B cell (primary cell): ENCODE data around the gene GOLGA8H. TPM values are rescaled to one million over a fixed set of nuclear protein-coding genes. Genes with fewer than 3 reads are reported as not detected.
A peak's percentile ranks its signal among the peaks of the same experiment; 100 is the strongest.
"Not testable (repeated sequence)": the region's sequence is repeated elsewhere in the genome, so short reads cannot be mapped to it uniquely, and the experiment has no call there.

Experiments used
- ATAC-seq: fragments of 200-7000 bp; cut with Tn5 transposase; one replicate; pipeline ENCODE4 v1.10.0; 2021; ENCODE audit warnings: low read depth, mild to moderate bottlenecking, moderate number of reproducible peaks, moderate library complexity
- CTCF ChIA-PET: fragments of 350-600 bp; sonication (Branson Sonifier 250); formaldehyde crosslinking; loops from one replicate; lab custom pipeline; 2021; ENCODE audit warnings: antibody characterized with exemption, inconsistent platforms; lab: Charles Lee
- POLR2A ChIA-PET: fragments of 350-600 bp; sonication (Branson Sonifier 250); formaldehyde crosslinking; loops from one replicate; lab custom pipeline; 2021; ENCODE audit warnings: antibody characterized with exemption; lab: Charles Lee
- DNase-seq: peaks from one replicate; pipeline ENCODE4 v3.0.0; 2013
- H2AFZ ChIP-seq: 2 replicates; pipeline ENCODE4 v1.6.1; 2012; ENCODE audit warnings: mild to moderate bottlenecking, low read depth, low read length; ENCODE audit not compliant: insufficient read depth, poor library complexity, severe bottlenecking
- H3K27ac ChIP-seq, 2 donors: 1 replicate in 1 of 2; 2 replicates in 1 of 2; pipeline ENCODE4 v1.5.1; 2012 to 2013; ENCODE audit warnings: low read length in 2 of 2, mild to moderate bottlenecking in 2 of 2, moderate library complexity in 1 of 2
- H3K27me3 ChIP-seq, 4 experiments: fragments of 200-600 bp in 1 of 4; sonication (generic) in 1 of 4; replicated peaks in 1 of 4; 1 replicate in 2 of 4; 2 replicates in 2 of 4; pipeline versions ENCODE4 v1.6.1 to v1.7.0; 2013 to 2016; ENCODE audit warnings: low read length in 3 of 4, mild to moderate bottlenecking in 2 of 4, mixed read lengths in 1 of 4, moderate library complexity in 1 of 4; ENCODE audit not compliant: insufficient read depth in 4 of 4, control insufficient read depth in 3 of 4; ENCODE audit errors: control extremely low read depth in 1 of 4
- H3K36me3 ChIP-seq, 2 experiments: replicated peaks in 1 of 2; 1 replicate in 1 of 2; 2 replicates in 1 of 2; pipeline versions ENCODE4 v1.6.1 to v1.7.1; 2013; ENCODE audit warnings: low read length in 1 of 2; ENCODE audit not compliant: insufficient read depth in 2 of 2, control insufficient read depth in 1 of 2; ENCODE audit errors: control extremely low read depth in 1 of 2, extremely low read depth in 1 of 2
- H3K4me1 ChIP-seq, 2 donors: fragments of 200-600 bp in 1 of 2; sonication (generic) in 1 of 2; 1 replicate in 1 of 2; 2 replicates in 1 of 2; pipeline versions ENCODE4 v1.5.1 to v1.6.1; 2013 to 2017; ENCODE audit warnings: low read length in 2 of 2; ENCODE audit not compliant: control insufficient read depth in 2 of 2, insufficient read depth in 2 of 2
- H3K4me2 ChIP-seq: replicated peaks from 2 replicates; pipeline ENCODE3; 2012; ENCODE audit warnings: mild to moderate bottlenecking, low read depth, low read length; ENCODE audit not compliant: poor library complexity, severe bottlenecking
- H3K4me3 ChIP-seq, 5 experiments: fragments of 200-600 bp in 1 of 5; sonication (generic) in 1 of 5; 1 replicate in 3 of 5; 2 replicates in 2 of 5; pipeline versions ENCODE4 v1.5.1 to v1.7.0; 2011 to 2016; ENCODE audit warnings: low read length in 4 of 5, mild to moderate bottlenecking in 4 of 5, low read depth in 2 of 5, control low read depth in 1 of 5, moderate library complexity in 1 of 5; ENCODE audit not compliant: insufficient read depth in 1 of 5; ENCODE audit errors: control extremely low read depth in 1 of 5, extremely low read depth in 1 of 5
- H3K79me2 ChIP-seq: fragments of 200-600 bp; sonication (generic); one replicate; pipeline ENCODE4 v1.6.0; 2016; ENCODE audit warnings: low read length; ENCODE audit not compliant: control insufficient read depth, insufficient read depth
- H3K9ac ChIP-seq: fragments of 200-600 bp; sonication (generic); 2 replicates; pipeline ENCODE4 v1.6.1; 2017; ENCODE audit warnings: mild to moderate bottlenecking, low read length, moderate library complexity
- H3K9me3 ChIP-seq, 3 donors: one replicate each; pipeline versions ENCODE4 v1.6.1 to v1.7.1; 2013; ENCODE audit warnings: low read length in 2 of 3; ENCODE audit not compliant: control insufficient read depth in 2 of 3, insufficient read depth in 1 of 3; ENCODE audit errors: control extremely low read depth in 1 of 3
- H4K20me1 ChIP-seq: 2 replicates; pipeline ENCODE4 v1.6.0; 2012; ENCODE audit warnings: mild to moderate bottlenecking, low read length; ENCODE audit not compliant: insufficient read depth, control insufficient read depth, poor library complexity, severe bottlenecking
- H3K27ac Mint-ChIP-seq: one replicate; pipeline ENCODE4 v1.8.0; 2021; ENCODE audit warnings: mixed read lengths
- H3K27me3 Mint-ChIP-seq: one replicate; pipeline ENCODE4 v1.8.0; 2021; ENCODE audit warnings: mixed read lengths
- H3K4me1 Mint-ChIP-seq: one replicate; pipeline ENCODE4 v1.8.0; 2021; ENCODE audit warnings: mixed read lengths
- H3K4me3 Mint-ChIP-seq: one replicate; pipeline ENCODE4 v1.8.0; 2021; ENCODE audit warnings: mixed read lengths
- H3K9me3 Mint-ChIP-seq: one replicate; pipeline ENCODE4 v1.8.0; 2022; ENCODE audit warnings: mixed read lengths; ENCODE audit not compliant: insufficient read depth
- CTCF ChIP-seq: fragments of 200-600 bp; IDR thresholded peaks from one replicate; pipeline ENCODE4 v1.8.0; 2022; ENCODE audit warnings: antibody characterized with exemption, mild to moderate bottlenecking
- WGBS: methylation state at CpG from one replicate; pipeline ENCODE4 v1.1.5; 2013; ENCODE audit warnings: missing lambda C conversion rate; ENCODE audit not compliant: insufficient coverage; 5-methylcytosine and 5-hydroxymethylcytosine counted together
- intact Hi-C: fragments of 100-400 bp; cut with micrococcal nuclease; formaldehyde crosslinking; loops from one replicate; pipeline ENCODE4 v1.10.0; 2022
- polyA plus RNA-seq: library from polyadenylated mRNA; depleted of rRNA; stranded (reverse); fragments of >200 nt; gene quantifications from 2 replicates; pipeline ENCODE4 v1.2.3, GENCODE V29; 2012
- total RNA-seq, 2 donors: library from RNA; stranded (reverse); fragments of 120-200 nt in 1 of 2; gene quantifications; 1 replicate in 1 of 2; 2 replicates in 1 of 2; pipeline versions ENCODE4 v1.2.3 to v1.2.4, GENCODE V29; 2013 to 2022

GOLGA8H gene
- total and polyA plus RNA-seq, 2 donors (not counting 1 experiment from before 2014, with no cell fraction given), result 0.15 TPM; not detected in 1

- H3K27me3 ChIP-seq, H3K9ac ChIP-seq, H3K9me3 Mint-ChIP-seq, H3K27me3 Mint-ChIP-seq, H4K20me1 ChIP-seq, H3K4me1 Mint-ChIP-seq, H3K4me3 Mint-ChIP-seq, H3K27ac Mint-ChIP-seq, H3K27ac ChIP-seq, ATAC-seq, CTCF ChIA-PET, H3K79me2 ChIP-seq, H3K36me3 ChIP-seq, POLR2A ChIA-PET, H3K9me3 ChIP-seq, H2AFZ ChIP-seq, H3K4me3 ChIP-seq, H3K4me2 ChIP-seq, H3K4me1 ChIP-seq: not testable (repeated sequence)
- WGBS, result no CpG with 5 or more reads among the region's 3 CpGs
- DNase-seq, result peak; percentile 5
- TF ChIP-seq CTCF, result peak; percentile 28
- intact Hi-C loops, result loop anchor here (10.0 kb wide), 1 partner anchor 703 kb away; the partner anchor contains the start of gene KLF13
Measured at GRCh38 chr15:30621342-30621741, 17.5 kb downstream of the GOLGA8H start.

DNA sequence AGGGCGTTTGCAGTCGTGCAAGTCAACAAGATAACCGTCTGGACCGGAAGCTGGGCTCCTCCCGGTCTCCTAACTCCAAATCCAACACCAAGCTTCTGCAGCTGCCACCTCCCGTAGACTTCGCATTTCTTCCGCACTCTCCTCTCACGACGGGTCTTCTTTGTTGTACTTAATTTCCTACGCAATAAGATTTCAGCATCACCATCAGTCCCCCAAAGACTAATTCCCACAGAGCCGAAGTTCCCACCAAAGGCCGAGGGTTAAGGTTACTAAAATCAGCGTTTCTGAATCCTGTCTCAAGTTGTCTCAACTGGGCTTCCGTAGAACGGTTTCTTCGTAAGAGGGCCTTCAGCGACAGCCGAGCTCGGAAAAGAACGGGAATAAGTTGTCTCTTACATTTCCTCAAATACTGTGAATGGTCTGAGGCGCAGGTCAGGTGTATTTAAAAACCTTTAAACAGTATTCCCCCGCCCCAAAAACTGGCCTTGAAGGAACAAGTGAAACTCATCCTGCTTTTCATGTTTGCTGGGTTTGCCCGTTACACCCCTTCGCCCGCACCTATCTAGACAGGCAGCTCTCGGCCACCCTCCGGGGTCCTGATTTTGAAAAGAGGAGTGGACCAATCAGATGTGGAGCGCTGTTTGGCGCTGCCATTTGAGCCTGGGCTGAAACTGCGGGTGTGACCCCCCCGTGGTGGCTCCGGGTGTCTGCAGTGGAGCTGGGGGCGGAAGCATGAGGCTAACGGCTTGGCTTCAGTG lies 21.8 kb downstream of the GOLGA8H start, which contains the start of gene ARHGAP11B:
Gene ARHGAP11B (plus strand): TSS at position 693 of the 758 bp plus-strand sequence.
- DNase-seq (peak; percentile 96), ATAC-seq (peak; percentile 96)
- 0% methylated on average over 23 of the region's 35 CpGs for WGBS
- Mint-ChIP-seq H3K27ac (peak within 1 kb of the TSS; percentile 98), H3K4me1 (peaks cover 22% of the 10 kb centered on the region), H3K4me3 (peak within 1 kb of the TSS; percentile 98)
- Histone ChIP-seq H3K4me3 (peak within 1 kb of the TSS; percentile 65 to 92 (median 70)), H3K4me2 (peak within 1 kb of the TSS; percentile 55), H3K27ac (peak within 1 kb of the TSS; percentile 73 to 92), H2AFZ (peak within 1 kb of the TSS; percentile 93), H3K9ac (peak within 1 kb of the TSS; percentile 88)
- H3K27me3 Mint-ChIP-seq, H3K4me1 ChIP-seq, H4K20me1 ChIP-seq, H3K9me3 Mint-ChIP-seq, H3K9me3 ChIP-seq, CTCF ChIA-PET, H3K79me2 ChIP-seq, H3K36me3 ChIP-seq, H3K27me3 ChIP-seq: not testable (repeated sequence)
- intact Hi-C loops, result loop anchor here (10.0 kb wide), 1 partner anchor 699 kb away; the partner anchor contains the start of gene KLF13
- POLR2A ChIA-PET, result interaction anchor here (0.7 kb wide), 1 partner anchor 41 kb away, joined by 3 read pairs; no protein-coding TSS in a partner anchor

GRCh38 chr15:30626194-30626565 lies 22.4 kb downstream of the GOLGA8H start:
- H3K27ac ChIP-seq, result peak overlapping the region; percentile 73 to 92
- peak overlapping the region; percentile 93 for H2AFZ ChIP-seq
- H3K4me1 Mint-ChIP-seq, result peaks cover 22% of the 10 kb centered on the region
- peak overlapping the region; percentile 65 to 92 (median 70) for H3K4me3 ChIP-seq
- peak overlapping the region; percentile 88 for H3K9ac ChIP-seq
- H3K79me2 ChIP-seq, H3K9me3 ChIP-seq, POLR2A ChIA-PET, ATAC-seq, H4K20me1 ChIP-seq, CTCF ChIA-PET, H3K36me3 ChIP-seq, H3K4me1 ChIP-seq, H3K27me3 Mint-ChIP-seq, H3K27me3 ChIP-seq, H3K9me3 Mint-ChIP-seq: not testable (repeated sequence)
- peak overlapping the region; percentile 55 for H3K4me2 ChIP-seq
- intact Hi-C loops, result loop anchor here (10.0 kb wide), 1 partner anchor 699 kb away; the partner anchor contains the start of gene KLF13
- H3K27ac Mint-ChIP-seq, result peak overlapping the region; percentile 98
- WGBS, result 2% methylated on average over 6 of the region's 22 CpGs
- H3K4me3 Mint-ChIP-seq, result peak overlapping the region; percentile 98
- DNase-seq, result peak; percentile 54
